C4-2B (cell line): ENCODE results near the gene SFMBT1.

Experiments
- H3K27ac ChIP-seq: fragments of 450-650 bp; 2 replicates; pipeline ENCODE4 v1.5.1; 2017
- ZFX ChIP-seq: fragments of 450-650 bp; IDR thresholded peaks from 2 replicates; pipeline ENCODE4 v1.6.1; 2017
- TF ChIP-seq, protein P1 (sequence below): fragments of 450-650 bp; conservative IDR thresholded peaks from 2 replicates; pipeline ENCODE4 v1.5.1; 2017; ENCODE audit warnings: mild to moderate bottlenecking

Gene SFMBT1

DNA sequence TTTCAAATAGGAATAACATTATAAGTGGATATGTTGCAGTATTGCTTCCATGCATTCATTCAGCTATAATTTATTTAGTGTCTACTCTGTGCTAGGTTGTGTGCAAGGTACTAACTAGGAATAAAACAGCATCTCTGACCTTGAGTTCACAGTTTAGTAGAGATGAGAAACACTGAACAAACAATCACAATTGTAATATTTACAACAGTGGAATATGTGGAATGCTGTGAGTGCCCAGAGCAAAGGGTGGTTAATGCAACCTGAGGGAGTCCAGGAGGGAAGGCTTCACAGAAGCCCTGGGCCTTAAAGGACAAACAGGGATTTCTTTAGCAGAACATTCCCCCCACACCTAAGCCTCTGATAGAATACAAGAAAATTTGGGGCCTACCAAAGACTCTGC is 13.3 kb downstream of the SFMBT1 start:
- H3K27ac ChIP-seq = no peak overlapping the region
- TF ChIP-seq, protein P1, sequence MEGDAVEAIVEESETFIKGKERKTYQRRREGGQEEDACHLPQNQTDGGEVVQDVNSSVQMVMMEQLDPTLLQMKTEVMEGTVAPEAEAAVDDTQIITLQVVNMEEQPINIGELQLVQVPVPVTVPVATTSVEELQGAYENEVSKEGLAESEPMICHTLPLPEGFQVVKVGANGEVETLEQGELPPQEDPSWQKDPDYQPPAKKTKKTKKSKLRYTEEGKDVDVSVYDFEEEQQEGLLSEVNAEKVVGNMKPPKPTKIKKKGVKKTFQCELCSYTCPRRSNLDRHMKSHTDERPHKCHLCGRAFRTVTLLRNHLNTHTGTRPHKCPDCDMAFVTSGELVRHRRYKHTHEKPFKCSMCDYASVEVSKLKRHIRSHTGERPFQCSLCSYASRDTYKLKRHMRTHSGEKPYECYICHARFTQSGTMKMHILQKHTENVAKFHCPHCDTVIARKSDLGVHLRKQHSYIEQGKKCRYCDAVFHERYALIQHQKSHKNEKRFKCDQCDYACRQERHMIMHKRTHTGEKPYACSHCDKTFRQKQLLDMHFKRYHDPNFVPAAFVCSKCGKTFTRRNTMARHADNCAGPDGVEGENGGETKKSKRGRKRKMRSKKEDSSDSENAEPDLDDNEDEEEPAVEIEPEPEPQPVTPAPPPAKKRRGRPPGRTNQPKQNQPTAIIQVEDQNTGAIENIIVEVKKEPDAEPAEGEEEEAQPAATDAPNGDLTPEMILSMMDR = no peak
- TF ChIP-seq ZFX = no peak

DNA sequence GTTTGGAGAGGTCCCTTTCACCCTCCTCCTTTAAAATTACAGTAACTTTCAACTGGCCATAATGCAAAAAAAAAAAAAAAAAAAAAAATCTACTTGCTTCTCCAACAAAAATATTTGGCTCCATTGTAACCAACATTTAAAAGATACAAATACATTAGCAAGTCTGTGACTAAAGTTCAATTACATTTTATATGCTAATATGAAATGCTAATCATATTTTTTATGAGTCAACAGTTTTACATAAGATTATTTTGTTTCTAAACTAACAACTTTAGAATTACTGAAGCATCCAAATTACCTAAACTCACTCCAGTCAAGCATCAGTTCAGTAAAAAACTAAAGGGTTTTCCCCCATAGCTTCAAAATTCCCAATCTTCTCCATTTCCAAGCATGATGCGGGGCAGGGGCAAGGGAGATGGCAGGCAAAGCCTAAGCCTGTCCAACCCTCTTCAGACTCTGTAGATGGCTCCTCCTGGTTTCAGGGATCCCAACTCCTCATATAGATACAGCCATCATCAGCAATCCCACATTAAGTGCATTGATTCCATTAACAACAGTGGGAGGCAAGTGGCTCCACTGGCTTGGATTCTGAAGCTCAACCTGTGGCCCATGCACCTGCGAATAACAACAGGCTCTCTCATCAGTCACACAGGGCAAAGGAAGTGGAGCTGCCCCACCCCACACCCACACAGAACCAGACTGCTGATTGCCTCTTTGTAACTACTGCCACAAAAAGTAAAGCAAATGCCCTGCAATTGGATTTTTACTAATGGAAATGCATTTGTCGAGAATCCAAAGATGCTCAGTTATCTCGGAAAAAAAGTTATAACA is 15.0 kb downstream of the SFMBT1 start:
- H3K27ac ChIP-seq = no peak overlapping the region

DNA sequence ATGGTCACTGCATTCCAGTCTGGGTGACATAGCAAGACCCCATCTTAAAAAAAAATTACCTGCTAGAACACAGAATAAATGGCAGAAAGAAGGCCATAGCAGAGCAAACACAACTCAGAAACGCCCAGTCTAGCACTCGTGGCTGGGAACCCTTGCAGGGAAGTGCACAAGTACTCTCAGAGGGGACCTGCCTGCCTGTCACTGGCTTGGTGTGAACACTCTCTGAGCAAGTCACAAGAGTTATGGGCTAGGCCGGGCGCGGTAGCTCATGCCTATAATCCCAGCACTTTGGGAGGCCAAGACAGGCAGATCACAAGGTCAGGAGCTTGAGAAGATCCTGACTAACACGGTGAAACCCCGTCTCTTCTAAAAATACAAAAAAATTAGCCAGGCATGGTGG is 17.2 kb downstream of the SFMBT1 start:
- TF ChIP-seq, protein P1 = no peak
- no peak for TF ChIP-seq ZFX
- no peak overlapping the region for H3K27ac ChIP-seq

More for the DNA sequence above, 15.0 kb downstream of the SFMBT1 start:
- no peak for TF ChIP-seq ZFX
- TF ChIP-seq, protein P1 = no peak

- H3K27ac ChIP-seq = no peak overlapping the region
- TF ChIP-seq, protein P1 = no peak
- no peak for TF ChIP-seq ZFX
These were observed 18.5 kb downstream of the SFMBT1 start for GRCh38 chr3:53027254-53027844.

DNA sequence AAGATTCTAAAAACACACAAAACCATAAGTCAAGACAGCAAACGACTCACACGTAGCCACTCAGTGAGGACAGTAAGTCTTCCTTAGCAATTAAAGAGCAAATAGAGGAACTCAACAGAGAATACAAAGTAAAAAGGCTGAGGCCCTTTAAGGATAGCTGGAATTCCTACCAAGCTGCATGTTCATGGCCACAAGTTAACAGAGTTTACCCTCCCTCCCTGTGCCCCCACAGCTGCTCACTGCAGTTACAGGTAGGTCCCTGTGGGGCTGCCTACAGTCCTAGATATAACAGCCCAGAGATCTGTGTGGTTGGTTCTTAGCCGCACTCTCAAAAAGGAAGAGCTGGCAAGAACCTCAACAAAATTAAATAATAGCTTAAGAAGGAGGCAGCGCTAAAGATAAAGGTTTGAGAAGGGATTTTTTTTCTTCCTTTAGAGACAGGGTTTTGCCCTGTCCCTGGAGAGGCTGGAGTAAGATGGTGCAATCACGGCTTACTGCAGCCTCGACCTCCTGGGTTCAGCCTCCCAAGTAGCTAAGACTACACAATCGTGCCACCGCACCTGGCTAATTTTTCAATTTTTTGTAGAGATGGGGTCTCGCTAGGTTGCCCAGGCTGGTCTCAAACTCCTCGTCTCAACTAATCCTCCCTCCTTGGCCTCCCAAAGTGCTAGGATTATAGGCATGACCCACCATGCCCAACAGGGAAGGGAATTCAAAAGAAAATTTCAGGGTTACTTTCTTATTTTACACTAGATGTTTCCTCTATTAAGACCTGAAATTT is 19.3 kb downstream of the SFMBT1 start:
- no peak overlapping the region for H3K27ac ChIP-seq
- TF ChIP-seq, protein P1 = no peak
- TF ChIP-seq ZFX = no peak

GRCh38 chr3:53024315-53024714 is 21.6 kb downstream of the SFMBT1 start:
- no peak for TF ChIP-seq ZFX
- TF ChIP-seq, protein P1 = no peak
- no peak overlapping the region for H3K27ac ChIP-seq
